Jurkat, Clone E6-1 (cell line): ENCODE measurements around the gene IFNL4.
"Not testable (repeated sequence)": the region's sequence is repeated elsewhere in the genome, so short reads cannot be mapped to it uniquely, and the experiment has no call there.

Experiments
- DNase-seq: peaks from one replicate; pipeline ENCODE4 v3.0.0-alpha.2; 2011; ENCODE audit warnings: low read depth, low spot score
- H3K4me3 ChIP-seq: 2 replicates; pipeline ENCODE4 v1.5.1; 2011; ENCODE audit warnings: mild to moderate bottlenecking, low read length, control low read depth, moderate library complexity

The IFNL4 gene

GRCh38 chr19:39236527-39236926, 12.1 kb downstream of the IFNL4 start:
- no peak for DNase-seq
- H3K4me3 ChIP-seq: no peak overlapping the region

GRCh38 chr19:39232708-39233107, 15.9 kb downstream of the IFNL4 start:
- no peak for DNase-seq
- H3K4me3 ChIP-seq: no peak overlapping the region

GRCh38 chr19:39230096-39230764, 18.4 kb downstream of the IFNL4 start:
- no peak overlapping the region for H3K4me3 ChIP-seq
- no peak for DNase-seq

- no peak for DNase-seq
These were observed 23.7 kb downstream of the IFNL4 start for GRCh38 chr19:39224910-39225309.

GRCh38 chr19:39223703-39224279, 24.9 kb downstream of the IFNL4 start:
- peak; percentile 35 for DNase-seq
- no peak overlapping the region for H3K4me3 ChIP-seq

More at GRCh38 chr19:39224910-39225309, 23.7 kb downstream of the IFNL4 start:
- H3K4me3 ChIP-seq: no peak overlapping the region

GRCh38 chr19:39219108-39219507, 29.5 kb downstream of the IFNL4 start:
- DNase-seq, H3K4me3 ChIP-seq: not testable (repeated sequence)

- no peak overlapping the region for H3K4me3 ChIP-seq
- DNase-seq: no peak
These were observed 30.2 kb downstream of the IFNL4 start for GRCh38 chr19:39218230-39219007.

GRCh38 chr19:39217094-39217493, 31.6 kb downstream of the IFNL4 start:
- no peak overlapping the region for H3K4me3 ChIP-seq
- no peak for DNase-seq

- DNase-seq, H3K4me3 ChIP-seq: not testable (repeated sequence)
These were observed 33.3 kb downstream of the IFNL4 start for GRCh38 chr19:39215323-39215722.

GRCh38 chr19:39212375-39212742, 36.3 kb downstream of the IFNL4 start:
- no peak overlapping the region for H3K4me3 ChIP-seq
- peak; percentile 57 for DNase-seq

- H3K4me3 ChIP-seq: no peak overlapping the region
- no peak for DNase-seq
These were observed 36.8 kb downstream of the IFNL4 start for GRCh38 chr19:39211731-39212374.

GRCh38 chr19:39209196-39209595, 39.5 kb downstream of the IFNL4 start:
- no peak overlapping the region for H3K4me3 ChIP-seq
- DNase-seq: no peak

GRCh38 chr19:39208175-39208795, 40.4 kb downstream of the IFNL4 start:
- DNase-seq: no peak
- no peak overlapping the region for H3K4me3 ChIP-seq

- DNase-seq: no peak
- H3K4me3 ChIP-seq: no peak overlapping the region
These were observed 41.3 kb downstream of the IFNL4 start for GRCh38 chr19:39207293-39207836.

GRCh38 chr19:39206122-39206521, 42.5 kb downstream of the IFNL4 start:
- DNase-seq: no peak
- H3K4me3 ChIP-seq: no peak overlapping the region

GRCh38 chr19:39205449-39205764, 43.2 kb downstream of the IFNL4 start:
- no peak overlapping the region for H3K4me3 ChIP-seq
- DNase-seq: no peak

GRCh38 chr19:39203372-39204341, 45.0 kb downstream of the IFNL4 start, which contains the start of gene SYCN:
Gene SYCN (minus strand): TSS chr19:39204263. CDS start chr19:39204254, 9 bp downstream.
- DNase-seq: no peak
- no peak within 1 kb of the TSS for H3K4me3 ChIP-seq

- no peak for DNase-seq
- no peak overlapping the region for H3K4me3 ChIP-seq
These were observed 45.7 kb downstream of the IFNL4 start for GRCh38 chr19:39202998-39203355.
